ENCODE data around the gene TMTC2.
"Not testable (repeated sequence)": the region's sequence is repeated elsewhere in the genome, so short reads cannot be mapped to it uniquely, and the experiment has no call there.

Gene TMTC2

GRCh38 chr12:82760423-82760822 is 73.7 kb downstream of the TMTC2 start:
- H3K4me3 Mint-ChIP-seq: no peak overlapping the region
- intact Hi-C loops (cut with micrococcal nuclease): no loop called here
- H3K4me1 Mint-ChIP-seq (ENCODE audit: low read depth): no peaks in the 10 kb centered on the region
- no peaks in the 10 kb centered on the region for H3K9me3 Mint-ChIP-seq
- H3K36me3 Mint-ChIP-seq (ENCODE audit: low read depth): no peaks in the 10 kb centered on the region
- H3K27ac Mint-ChIP-seq: no peak overlapping the region
- H3K27me3 Mint-ChIP-seq: no peaks in the 10 kb centered on the region

- H3K9me3 Mint-ChIP-seq; H3K27ac Mint-ChIP-seq; H3K4me1 Mint-ChIP-seq (ENCODE audit: low read depth); H3K27me3 Mint-ChIP-seq; H3K4me3 Mint-ChIP-seq; intact Hi-C loops (cut with micrococcal nuclease); H3K36me3 Mint-ChIP-seq (ENCODE audit: low read depth): not testable (repeated sequence)
Observed at GRCh38 chr12:82765206-82765605, 78.5 kb downstream of the TMTC2 start.

- Mint-ChIP-seq H3K4me3 (no peak overlapping the region), H3K27ac (no peak overlapping the region), H3K4me1 (ENCODE audit: low read depth) (peaks cover 5% of the 10 kb centered on the region), H3K36me3 (ENCODE audit: low read depth) (no peaks in the 10 kb centered on the region), H3K9me3 (no peaks in the 10 kb centered on the region), H3K27me3 (no peaks in the 10 kb centered on the region)
- intact Hi-C loops (cut with micrococcal nuclease): no loop called here
Observed at GRCh38 chr12:82765971-82766705, 79.4 kb downstream of the TMTC2 start.

GRCh38 chr12:82774666-82775065 is 88.0 kb downstream of the TMTC2 start:
- Mint-ChIP-seq H3K27me3 (no peaks in the 10 kb centered on the region), H3K9me3 (no peaks in the 10 kb centered on the region), H3K4me3 (no peak overlapping the region), H3K36me3 (ENCODE audit: low read depth) (no peaks in the 10 kb centered on the region), H3K27ac (no peak overlapping the region), H3K4me1 (ENCODE audit: low read depth) (no peaks in the 10 kb centered on the region)
- intact Hi-C loops (cut with micrococcal nuclease): no loop called here

GRCh38 chr12:82780517-82780916 is 93.8 kb downstream of the TMTC2 start:
- intact Hi-C loops (cut with micrococcal nuclease): no loop called here
- H3K4me1 Mint-ChIP-seq (ENCODE audit: low read depth): peaks cover 16% of the 10 kb centered on the region
- no peaks in the 10 kb centered on the region for H3K9me3 Mint-ChIP-seq
- no peak overlapping the region for H3K27ac Mint-ChIP-seq
- H3K4me3 Mint-ChIP-seq: no peak overlapping the region
- no peaks in the 10 kb centered on the region for H3K27me3 Mint-ChIP-seq
- H3K36me3 Mint-ChIP-seq (ENCODE audit: low read depth): no peaks in the 10 kb centered on the region

- Mint-ChIP-seq H3K4me3 (no peak overlapping the region), H3K9me3 (no peaks in the 10 kb centered on the region), H3K27ac (no peak overlapping the region), H3K27me3 (no peaks in the 10 kb centered on the region), H3K36me3 (ENCODE audit: low read depth) (no peaks in the 10 kb centered on the region), H3K4me1 (ENCODE audit: low read depth) (peaks cover 22% of the 10 kb centered on the region)
- intact Hi-C loops (cut with micrococcal nuclease): no loop called here
Observed at GRCh38 chr12:82781309-82781997, 94.7 kb downstream of the TMTC2 start.

GRCh38 chr12:82783435-82783834 is 96.7 kb downstream of the TMTC2 start:
- Mint-ChIP-seq H3K4me3 (no peak overlapping the region), H3K27ac (no peak overlapping the region), H3K9me3 (no peaks in the 10 kb centered on the region), H3K4me1 (ENCODE audit: low read depth) (peaks cover 22% of the 10 kb centered on the region), H3K36me3 (ENCODE audit: low read depth) (no peaks in the 10 kb centered on the region), H3K27me3 (no peaks in the 10 kb centered on the region)
- intact Hi-C loops (cut with micrococcal nuclease): no loop called here

- H3K4me3 Mint-ChIP-seq: no peak overlapping the region
- H3K27ac Mint-ChIP-seq: no peak overlapping the region
- H3K36me3 Mint-ChIP-seq (ENCODE audit: low read depth): no peaks in the 10 kb centered on the region
- H3K4me1 Mint-ChIP-seq (ENCODE audit: low read depth): peaks cover 13% of the 10 kb centered on the region
- no peaks in the 10 kb centered on the region for H3K27me3 Mint-ChIP-seq
- no peaks in the 10 kb centered on the region for H3K9me3 Mint-ChIP-seq
- intact Hi-C loops (cut with micrococcal nuclease): no loop called here
Observed at GRCh38 chr12:82787016-82787415, 100.3 kb downstream of the TMTC2 start.

- Mint-ChIP-seq H3K27me3 (no peaks in the 10 kb centered on the region), H3K4me1 (ENCODE audit: low read depth) (peaks cover 13% of the 10 kb centered on the region), H3K9me3 (no peaks in the 10 kb centered on the region), H3K36me3 (ENCODE audit: low read depth) (no peaks in the 10 kb centered on the region), H3K27ac (no peak overlapping the region), H3K4me3 (no peak overlapping the region)
- intact Hi-C loops (cut with micrococcal nuclease): no loop called here
Observed at GRCh38 chr12:82788594-82788993, 101.9 kb downstream of the TMTC2 start.

GRCh38 chr12:82789674-82790073 is 103.0 kb downstream of the TMTC2 start:
- no peaks in the 10 kb centered on the region for H3K9me3 Mint-ChIP-seq
- H3K4me3 Mint-ChIP-seq: no peak overlapping the region
- H3K27ac Mint-ChIP-seq: no peak overlapping the region
- no peaks in the 10 kb centered on the region for H3K27me3 Mint-ChIP-seq
- intact Hi-C loops (cut with micrococcal nuclease): no loop called here
- peaks cover 9% of the 10 kb centered on the region for H3K4me1 Mint-ChIP-seq (ENCODE audit: low read depth)
- no peaks in the 10 kb centered on the region for H3K36me3 Mint-ChIP-seq (ENCODE audit: low read depth)

GRCh38 chr12:82793751-82794281 is 107.1 kb downstream of the TMTC2 start:
- H3K27ac Mint-ChIP-seq: no peak overlapping the region
- no peaks in the 10 kb centered on the region for H3K9me3 Mint-ChIP-seq
- H3K4me1 Mint-ChIP-seq (ENCODE audit: low read depth): no peaks in the 10 kb centered on the region
- intact Hi-C loops (cut with micrococcal nuclease): no loop called here
- H3K27me3 Mint-ChIP-seq: no peaks in the 10 kb centered on the region
- H3K4me3 Mint-ChIP-seq: no peak overlapping the region
- no peaks in the 10 kb centered on the region for H3K36me3 Mint-ChIP-seq (ENCODE audit: low read depth)

GRCh38 chr12:82797480-82797879 is 110.8 kb downstream of the TMTC2 start:
- Mint-ChIP-seq H3K4me3 (no peak overlapping the region), H3K36me3 (ENCODE audit: low read depth) (peaks cover 9% of the 10 kb centered on the region), H3K9me3 (no peaks in the 10 kb centered on the region), H3K4me1 (ENCODE audit: low read depth) (no peaks in the 10 kb centered on the region), H3K27ac (no peak overlapping the region), H3K27me3 (no peaks in the 10 kb centered on the region)
- intact Hi-C loops (cut with micrococcal nuclease): no loop called here

- Mint-ChIP-seq H3K9me3 (no peaks in the 10 kb centered on the region), H3K36me3 (ENCODE audit: low read depth) (peaks cover 9% of the 10 kb centered on the region), H3K4me3 (no peak overlapping the region), H3K27me3 (no peaks in the 10 kb centered on the region), H3K4me1 (ENCODE audit: low read depth) (peaks cover 13% of the 10 kb centered on the region), H3K27ac (no peak overlapping the region)
- intact Hi-C loops (cut with micrococcal nuclease): no loop called here
Observed at GRCh38 chr12:82800185-82800584, 113.5 kb downstream of the TMTC2 start.

- no peak overlapping the region for H3K27ac Mint-ChIP-seq
- no peak overlapping the region for H3K4me3 Mint-ChIP-seq
- intact Hi-C loops (cut with micrococcal nuclease): no loop called here
- H3K4me1 Mint-ChIP-seq (ENCODE audit: low read depth): peaks cover 13% of the 10 kb centered on the region
- peaks cover 9% of the 10 kb centered on the region for H3K36me3 Mint-ChIP-seq (ENCODE audit: low read depth)
- H3K9me3 Mint-ChIP-seq: no peaks in the 10 kb centered on the region
- H3K27me3 Mint-ChIP-seq: no peaks in the 10 kb centered on the region
Observed at GRCh38 chr12:82801951-82802610, 115.4 kb downstream of the TMTC2 start.

Data from dendritic cell treated with granulocyte-macrophage colony-stimulating factor and Interleukin-4, amounts not matched to agents 40 ng/mL and 50 ng/mL, for 4 days (primary cell).